Stimulated activated naive CD8-positive, alpha-beta T cell treated with anti-CD3 and anti-CD28 coated beads, Interleukin-15, Interleukin-2, amounts not matched to agents 100 ng/mL and 50 ng/mL, for 24 hours (primary cell): Measurements from ENCODE around the gene CTBP2.

ENCODE experiments used
- H3K27ac Mint-ChIP-seq: one replicate; pipeline ENCODE4 v1.8.0; 2021; ENCODE audit warnings: mild to moderate bottlenecking, mixed read lengths
- H3K27me3 Mint-ChIP-seq: one replicate; pipeline ENCODE4 v1.8.0; 2021; ENCODE audit warnings: mixed read lengths
- H3K36me3 Mint-ChIP-seq: one replicate; pipeline ENCODE4 v1.8.0; 2021; ENCODE audit warnings: low read depth, mixed read lengths
- H3K4me1 Mint-ChIP-seq: one replicate; pipeline ENCODE4 v1.8.0; 2021; ENCODE audit warnings: low read depth, mixed read lengths
- H3K4me3 Mint-ChIP-seq: one replicate; pipeline ENCODE4 v1.8.0; 2021; ENCODE audit warnings: mild to moderate bottlenecking, mixed read lengths
- H3K9me3 Mint-ChIP-seq: one replicate; pipeline ENCODE4 v1.8.0; 2021; ENCODE audit warnings: mixed read lengths

The CTBP2 gene

DNA sequence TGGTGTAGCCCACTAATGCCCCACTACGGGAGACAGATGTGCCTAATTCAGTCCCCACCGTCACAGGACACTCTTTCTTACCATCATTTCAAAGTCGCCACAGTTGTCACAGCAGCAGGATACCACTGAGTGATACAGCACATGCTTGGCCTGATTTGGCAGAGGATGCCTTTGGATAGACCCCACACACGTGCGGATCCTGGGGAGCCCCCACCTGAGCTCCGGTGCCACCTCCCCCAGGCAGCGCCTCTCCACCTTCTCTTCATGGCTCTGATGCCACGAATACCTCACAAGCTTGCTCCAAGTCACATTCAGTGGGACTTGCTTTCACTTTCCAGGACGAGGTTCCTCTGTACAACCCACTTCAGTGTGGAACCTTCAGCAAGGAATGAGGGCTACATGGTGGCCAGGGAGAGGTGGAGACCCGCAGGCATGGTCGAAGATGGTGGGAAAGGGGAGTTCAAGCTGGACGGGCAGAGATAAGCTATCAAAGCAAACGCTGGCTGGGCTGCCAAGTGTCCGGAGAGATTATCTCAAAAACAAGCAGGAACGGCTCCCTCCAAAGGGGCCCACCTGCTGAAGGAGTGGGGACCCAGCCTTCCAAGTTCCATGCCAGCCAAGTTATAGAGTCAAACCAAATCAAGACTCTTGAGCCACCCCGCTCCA lies 111.0 kb downstream of the CTBP2 start:
- H3K36me3 Mint-ChIP-seq = no peaks in the 10 kb centered on the region
- H3K4me3 Mint-ChIP-seq = no peak overlapping the region
- H3K9me3 Mint-ChIP-seq = no peaks in the 10 kb centered on the region
- no peak overlapping the region for H3K27ac Mint-ChIP-seq
- H3K27me3 Mint-ChIP-seq = peaks cover 35% of the 10 kb centered on the region
- H3K4me1 Mint-ChIP-seq = peaks cover 5% of the 10 kb centered on the region

DNA sequence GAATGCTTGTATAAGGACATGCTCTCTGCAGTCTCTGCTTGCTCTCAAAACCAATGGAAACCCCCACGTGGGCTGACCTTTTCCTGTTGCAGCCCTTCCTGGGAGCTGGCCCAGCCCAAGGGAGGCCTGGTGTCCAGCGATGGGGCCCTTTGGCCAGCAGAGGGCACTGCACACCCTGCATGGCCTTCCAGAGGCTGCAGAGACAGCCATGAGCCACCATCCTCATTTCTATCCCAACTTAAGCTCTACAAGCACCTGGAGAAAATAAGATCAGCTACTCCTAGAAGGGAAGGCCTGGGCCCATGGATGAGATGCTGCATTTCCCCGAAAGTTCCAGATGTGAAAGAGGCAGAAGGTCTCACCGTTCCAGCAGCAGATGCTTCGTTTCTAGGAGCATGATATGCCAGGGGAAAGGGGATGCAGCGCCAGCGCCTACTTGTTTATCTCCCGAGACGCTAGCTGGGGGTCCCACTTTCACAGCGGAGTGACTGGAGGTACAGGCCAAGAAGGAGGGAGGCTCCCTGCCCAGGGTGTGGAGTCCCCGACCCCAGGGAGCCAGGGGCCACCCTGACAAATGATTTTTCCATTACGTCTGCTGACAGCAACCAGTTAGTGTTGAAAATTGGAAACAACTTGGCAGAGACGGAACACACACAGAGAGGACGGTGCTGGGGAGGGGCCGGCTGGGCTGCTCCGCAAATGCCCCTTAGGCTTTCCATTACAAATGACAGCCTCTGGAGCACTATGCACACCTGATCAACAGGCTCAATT lies 112.1 kb downstream of the CTBP2 start:
- no peaks in the 10 kb centered on the region for H3K9me3 Mint-ChIP-seq
- H3K27ac Mint-ChIP-seq = no peak overlapping the region
- H3K4me3 Mint-ChIP-seq = no peak overlapping the region
- no peaks in the 10 kb centered on the region for H3K36me3 Mint-ChIP-seq
- H3K27me3 Mint-ChIP-seq = peaks cover 31% of the 10 kb centered on the region
- peaks cover 5% of the 10 kb centered on the region for H3K4me1 Mint-ChIP-seq

DNA sequence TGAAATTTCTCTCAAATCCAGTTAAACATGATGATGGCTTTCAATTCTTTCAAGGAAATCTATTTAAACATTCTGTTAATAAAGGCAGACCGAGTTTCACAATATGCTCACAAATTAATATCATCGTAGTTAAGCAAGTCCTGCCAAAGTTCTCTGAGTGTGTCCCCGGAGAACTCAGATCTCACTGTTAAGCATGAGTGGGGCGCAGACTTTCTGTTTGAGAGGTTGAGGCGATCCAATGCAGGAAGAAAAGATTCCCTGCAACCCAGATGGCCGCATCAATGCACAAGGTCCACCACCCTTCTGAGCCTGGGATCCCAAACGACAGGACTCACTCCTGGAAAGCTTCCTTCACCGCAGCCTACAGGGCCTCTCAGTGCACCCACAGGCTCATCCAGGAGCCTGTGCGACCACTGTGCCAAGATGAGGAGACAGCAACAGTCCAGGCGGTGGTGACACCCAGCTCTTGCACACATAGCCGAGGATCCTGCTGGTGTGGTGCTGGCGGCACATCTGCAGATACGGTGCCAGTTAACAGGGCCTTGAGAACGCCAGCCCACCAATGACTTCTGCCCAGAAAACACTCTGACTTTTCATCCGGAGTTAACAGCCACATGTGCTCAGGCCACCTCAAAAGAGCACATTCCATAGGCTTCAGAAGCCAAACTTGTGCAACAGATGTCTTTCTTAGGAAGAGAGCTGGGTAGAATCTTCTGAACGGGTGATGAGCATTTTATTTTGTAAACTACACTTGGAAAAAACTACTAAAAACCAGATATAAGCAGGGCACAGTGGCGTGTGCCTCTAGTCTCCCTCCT lies 116.3 kb downstream of the CTBP2 start:
- Mint-ChIP-seq H3K4me3 (no peak overlapping the region), H3K9me3 (no peaks in the 10 kb centered on the region), H3K27me3 (peaks cover 10% of the 10 kb centered on the region), H3K4me1 (peaks cover 5% of the 10 kb centered on the region), H3K27ac (no peak overlapping the region), H3K36me3 (no peaks in the 10 kb centered on the region)

DNA sequence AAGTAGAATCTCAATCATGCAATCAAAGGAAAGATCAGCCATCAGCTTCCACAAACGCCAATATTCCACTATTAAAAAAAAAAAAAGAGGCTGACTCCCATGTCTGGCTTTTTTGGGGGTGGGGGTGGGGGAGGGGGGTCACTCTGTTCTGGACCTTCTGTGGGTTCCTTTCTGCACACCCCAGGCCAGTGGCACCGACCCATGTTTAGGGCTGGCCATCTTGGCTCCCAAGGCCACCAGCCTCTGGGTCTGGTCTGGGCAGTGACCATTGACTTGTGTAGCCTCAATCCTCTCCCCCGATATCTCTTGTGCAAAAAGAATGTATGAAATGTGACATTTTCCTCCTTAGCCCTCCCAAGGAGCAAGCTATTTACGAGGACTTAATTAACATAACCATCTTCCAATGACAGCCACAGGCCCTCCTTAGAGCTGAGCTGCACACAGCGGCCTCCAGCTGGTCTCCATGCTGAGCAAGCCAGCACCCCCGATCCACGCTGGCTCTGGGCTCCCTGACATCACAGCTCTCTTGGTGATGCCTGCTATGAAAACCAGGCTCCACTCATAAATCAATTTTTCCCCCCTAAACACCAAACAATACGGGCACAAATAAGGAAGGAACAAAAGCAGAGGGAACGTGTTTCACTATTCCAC lies 118.4 kb downstream of the CTBP2 start:
- Mint-ChIP-seq H3K4me3 (no peak overlapping the region), H3K4me1 (no peaks in the 10 kb centered on the region), H3K27me3 (no peaks in the 10 kb centered on the region), H3K27ac (no peak overlapping the region), H3K36me3 (no peaks in the 10 kb centered on the region), H3K9me3 (no peaks in the 10 kb centered on the region)

DNA sequence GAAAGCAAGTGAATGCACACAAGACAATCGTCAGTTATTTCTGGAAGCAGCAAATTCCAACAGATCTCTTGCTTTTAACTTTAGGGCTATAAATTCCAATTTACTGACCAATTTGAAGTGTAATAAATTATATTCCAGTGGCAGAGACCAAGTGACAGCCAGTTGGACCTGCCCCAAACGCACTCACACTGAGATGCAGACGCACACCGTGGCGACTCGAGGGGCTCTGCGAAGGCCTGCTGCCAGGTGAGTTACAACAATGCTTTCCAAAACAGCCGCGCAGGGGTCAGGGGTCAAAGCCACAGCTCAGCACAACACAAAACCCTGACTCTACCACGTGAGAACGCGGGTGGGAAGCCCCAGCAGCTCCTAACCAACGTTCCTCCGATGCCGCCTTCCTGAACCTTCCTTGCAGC lies 121.0 kb downstream of the CTBP2 start:
- no peaks in the 10 kb centered on the region for H3K9me3 Mint-ChIP-seq
- no peaks in the 10 kb centered on the region for H3K27me3 Mint-ChIP-seq
- no peak overlapping the region for H3K27ac Mint-ChIP-seq
- no peaks in the 10 kb centered on the region for H3K4me1 Mint-ChIP-seq
- H3K36me3 Mint-ChIP-seq = no peaks in the 10 kb centered on the region
- no peak overlapping the region for H3K4me3 Mint-ChIP-seq

DNA sequence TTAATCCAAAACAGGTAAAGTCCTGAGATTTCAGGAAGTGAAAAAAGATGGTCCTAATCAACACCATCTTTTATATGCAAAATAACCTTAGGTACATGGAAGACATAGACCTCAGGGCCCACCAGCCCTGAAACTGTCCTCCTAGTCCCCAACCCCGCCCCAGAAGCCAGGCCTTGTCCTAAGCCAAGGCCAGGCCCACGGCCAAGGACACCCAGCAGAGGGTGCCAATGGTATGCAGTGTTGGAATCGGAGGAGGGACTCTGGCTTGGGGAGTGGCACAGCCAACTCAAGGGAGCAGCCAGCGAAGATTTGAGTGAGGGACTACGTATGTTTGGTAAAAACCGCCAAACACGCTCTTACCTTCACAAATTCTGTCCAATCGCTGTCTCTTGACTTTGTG lies 121.7 kb downstream of the CTBP2 start:
- Mint-ChIP-seq H3K36me3 (no peaks in the 10 kb centered on the region), H3K4me3 (no peak overlapping the region), H3K4me1 (no peaks in the 10 kb centered on the region), H3K27me3 (no peaks in the 10 kb centered on the region), H3K9me3 (no peaks in the 10 kb centered on the region), H3K27ac (no peak overlapping the region)

DNA sequence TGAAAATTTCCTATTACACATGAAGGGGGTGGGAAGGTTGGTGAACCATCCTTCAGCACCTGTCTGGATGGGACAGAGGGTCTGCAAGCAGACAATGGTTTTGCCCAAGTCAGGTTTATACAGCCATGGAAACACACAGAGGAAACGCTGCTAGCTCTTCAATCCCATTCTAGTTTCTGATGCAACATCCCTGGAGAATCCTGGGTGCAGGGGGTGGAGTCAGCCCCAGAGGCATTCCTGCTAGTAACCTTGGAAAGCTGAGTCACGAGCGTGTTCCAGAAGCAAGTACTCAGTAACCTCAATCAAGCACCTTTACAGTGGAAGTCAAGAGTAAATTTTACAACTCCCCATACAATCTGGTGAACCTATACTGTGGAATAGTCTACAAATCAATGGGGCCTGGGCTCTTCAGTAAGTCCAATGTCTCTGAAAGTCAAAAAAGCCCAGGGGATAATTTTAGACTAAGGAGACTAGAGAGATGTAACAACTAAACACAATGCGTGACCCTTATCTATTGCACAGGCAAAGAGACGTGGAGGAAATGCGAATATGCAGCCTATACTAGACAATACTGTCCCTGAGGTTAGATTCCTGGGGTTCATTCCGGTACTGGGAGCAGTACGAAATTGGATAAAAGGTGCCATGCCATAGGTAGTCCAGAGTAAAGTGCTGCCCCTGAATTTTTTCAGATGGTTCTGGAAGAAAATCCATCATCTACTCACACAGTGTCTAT lies 123.1 kb downstream of the CTBP2 start:
- H3K9me3 Mint-ChIP-seq = no peaks in the 10 kb centered on the region
- H3K4me3 Mint-ChIP-seq = no peak overlapping the region
- H3K4me1 Mint-ChIP-seq = no peaks in the 10 kb centered on the region
- no peaks in the 10 kb centered on the region for H3K27me3 Mint-ChIP-seq
- no peak overlapping the region for H3K27ac Mint-ChIP-seq
- H3K36me3 Mint-ChIP-seq = no peaks in the 10 kb centered on the region

DNA sequence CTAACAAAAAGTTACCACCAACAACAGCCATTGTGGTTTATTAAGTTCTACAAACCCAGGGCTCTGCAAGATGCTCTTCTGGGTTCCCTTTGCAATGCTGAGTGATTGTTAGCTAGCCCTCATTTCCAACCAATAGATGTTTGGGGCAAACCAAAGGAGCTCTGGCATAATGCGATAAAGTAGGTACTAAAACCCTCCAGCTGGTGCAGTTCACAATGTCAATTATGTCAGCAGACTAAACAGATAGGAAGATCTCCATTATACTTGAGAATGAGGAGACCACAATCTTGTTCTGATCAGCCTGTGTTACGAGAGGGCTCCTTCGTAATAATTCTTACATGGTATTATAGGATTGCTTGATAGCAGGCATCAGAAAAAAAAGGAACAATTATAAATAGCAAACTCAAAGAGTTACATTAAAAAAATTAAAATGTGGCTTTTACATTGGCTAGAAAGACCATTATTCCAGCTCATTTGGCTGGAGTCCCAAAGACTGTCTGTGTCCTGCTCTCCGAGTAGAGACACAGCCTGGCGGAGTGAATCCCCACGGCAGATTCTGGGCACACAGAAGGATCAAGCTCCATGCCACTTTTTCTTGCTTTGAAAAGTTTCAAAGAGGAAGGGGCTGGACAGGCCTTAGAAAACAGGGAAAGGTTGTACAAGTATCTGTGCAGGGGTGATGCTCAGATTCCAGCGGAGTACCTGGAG lies 124.6 kb downstream of the CTBP2 start:
- Mint-ChIP-seq H3K36me3 (no peaks in the 10 kb centered on the region), H3K4me3 (no peak overlapping the region), H3K9me3 (no peaks in the 10 kb centered on the region), H3K4me1 (no peaks in the 10 kb centered on the region), H3K27me3 (no peaks in the 10 kb centered on the region), H3K27ac (no peak overlapping the region)

DNA sequence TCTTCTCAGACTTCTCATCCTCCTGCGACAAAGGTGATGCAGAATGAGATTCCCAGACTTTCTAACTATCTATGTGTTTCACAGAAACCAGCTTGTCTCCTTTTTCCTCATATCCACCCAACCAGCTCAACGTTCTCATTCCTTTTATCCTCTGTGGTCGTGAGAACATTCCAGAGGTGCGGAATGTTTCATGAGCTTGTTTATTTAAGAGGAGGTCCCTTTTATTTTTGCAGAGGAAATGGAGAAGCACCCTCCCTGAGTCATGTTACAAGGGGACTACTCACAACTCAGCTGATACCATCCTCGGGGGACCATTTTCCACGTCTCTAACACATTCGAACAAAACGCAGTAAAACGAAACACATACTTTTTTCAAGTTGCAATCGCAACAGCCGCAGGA lies 125.2 kb downstream of the CTBP2 start:
- Mint-ChIP-seq H3K36me3 (no peaks in the 10 kb centered on the region), H3K27ac (no peak overlapping the region), H3K9me3 (no peaks in the 10 kb centered on the region), H3K4me1 (no peaks in the 10 kb centered on the region), H3K4me3 (no peak overlapping the region), H3K27me3 (peaks cover 1% of the 10 kb centered on the region)

DNA sequence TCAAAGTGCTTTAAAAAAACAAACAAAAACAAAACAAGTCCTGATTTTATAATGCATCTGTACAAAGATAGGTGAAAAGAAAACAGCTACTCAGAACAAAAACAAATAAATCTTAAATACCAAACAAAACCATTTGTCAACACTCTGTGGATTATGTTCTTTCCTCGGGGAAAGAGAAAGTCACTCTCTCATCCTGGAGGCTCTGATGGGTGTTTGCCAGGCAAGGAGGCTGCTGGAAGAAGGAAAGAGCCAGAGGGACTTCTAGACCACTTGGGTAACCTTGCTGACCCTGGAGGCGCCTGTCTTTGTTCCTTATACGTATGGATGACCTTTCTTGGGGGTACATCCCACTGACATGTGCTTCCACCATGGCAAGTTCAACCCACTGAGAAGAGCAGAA lies 125.7 kb downstream of the CTBP2 start:
- H3K27ac Mint-ChIP-seq = no peak overlapping the region
- H3K4me1 Mint-ChIP-seq = no peaks in the 10 kb centered on the region
- H3K4me3 Mint-ChIP-seq = no peak overlapping the region
- no peaks in the 10 kb centered on the region for H3K36me3 Mint-ChIP-seq
- H3K27me3 Mint-ChIP-seq = peaks cover 3% of the 10 kb centered on the region
- H3K9me3 Mint-ChIP-seq = no peaks in the 10 kb centered on the region

DNA sequence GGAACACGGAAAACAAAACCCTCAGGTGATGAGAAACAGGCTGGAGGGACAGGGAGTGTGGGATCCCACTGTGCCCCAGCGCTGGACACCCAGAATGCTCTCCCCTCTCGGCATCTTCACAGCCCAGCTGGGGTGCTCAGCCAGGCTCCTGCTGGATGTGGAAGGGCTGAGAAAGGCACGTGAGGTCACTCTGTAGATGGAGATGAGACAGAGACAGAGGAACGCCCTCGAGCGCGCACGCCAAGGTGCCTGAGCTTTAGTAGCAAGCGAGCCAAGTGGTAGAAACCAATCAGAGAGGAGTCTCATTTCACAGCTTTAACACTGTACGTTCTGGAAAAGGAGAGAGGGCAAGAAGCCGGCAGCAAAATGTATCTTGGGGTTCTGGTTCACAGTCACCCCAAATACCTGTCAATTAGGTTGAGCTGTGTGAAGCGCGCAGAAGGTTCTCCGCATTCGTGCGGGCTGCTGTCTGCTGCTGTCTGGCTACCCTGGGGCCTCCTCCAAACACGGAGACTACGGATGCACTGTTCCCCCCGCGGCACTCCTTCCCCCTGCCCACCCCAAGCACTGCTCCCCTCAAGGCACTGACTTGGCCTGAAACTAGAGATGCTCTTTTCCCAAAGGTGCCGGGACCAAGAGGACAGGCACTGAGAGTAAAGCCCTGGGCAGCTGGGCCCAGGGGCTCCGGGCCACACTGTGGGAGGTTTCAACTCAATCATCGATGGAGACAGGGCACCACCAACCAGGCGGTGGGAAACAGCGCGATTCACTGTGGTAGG lies 127.0 kb downstream of the CTBP2 start:
- no peaks in the 10 kb centered on the region for H3K4me1 Mint-ChIP-seq
- no peak overlapping the region for H3K27ac Mint-ChIP-seq
- H3K27me3 Mint-ChIP-seq = peaks cover 3% of the 10 kb centered on the region
- H3K9me3 Mint-ChIP-seq = no peaks in the 10 kb centered on the region
- H3K36me3 Mint-ChIP-seq = no peaks in the 10 kb centered on the region
- no peak overlapping the region for H3K4me3 Mint-ChIP-seq

DNA sequence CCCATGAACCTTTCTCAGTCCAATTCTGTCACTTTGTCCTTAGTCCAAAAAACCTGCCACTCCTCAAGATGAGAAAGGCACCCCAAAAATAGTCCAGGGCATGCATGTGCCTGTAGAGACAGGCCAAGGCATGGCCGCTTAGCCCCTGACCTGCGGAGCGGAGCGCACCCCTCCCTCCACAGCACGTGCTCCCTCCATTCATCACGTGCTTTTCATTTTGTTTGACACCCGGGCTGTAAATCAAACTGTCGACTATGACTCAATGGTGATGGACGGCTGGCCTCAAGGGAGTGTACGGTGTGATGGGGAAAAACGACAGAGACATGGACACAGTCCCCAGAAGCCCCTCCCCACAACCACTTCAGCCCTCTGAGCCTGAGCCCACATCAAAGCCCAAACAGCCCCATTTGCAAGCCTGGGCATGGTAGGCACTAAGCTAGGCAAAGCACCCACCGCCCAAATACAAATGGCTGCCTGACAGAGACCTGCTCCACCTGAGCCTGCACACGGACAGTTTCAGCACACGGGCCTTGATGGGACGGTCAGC lies 127.8 kb downstream of the CTBP2 start:
- Mint-ChIP-seq H3K4me1 (no peaks in the 10 kb centered on the region), H3K27ac (no peak overlapping the region), H3K4me3 (no peak overlapping the region), H3K9me3 (no peaks in the 10 kb centered on the region), H3K36me3 (no peaks in the 10 kb centered on the region), H3K27me3 (peaks cover 3% of the 10 kb centered on the region)

DNA sequence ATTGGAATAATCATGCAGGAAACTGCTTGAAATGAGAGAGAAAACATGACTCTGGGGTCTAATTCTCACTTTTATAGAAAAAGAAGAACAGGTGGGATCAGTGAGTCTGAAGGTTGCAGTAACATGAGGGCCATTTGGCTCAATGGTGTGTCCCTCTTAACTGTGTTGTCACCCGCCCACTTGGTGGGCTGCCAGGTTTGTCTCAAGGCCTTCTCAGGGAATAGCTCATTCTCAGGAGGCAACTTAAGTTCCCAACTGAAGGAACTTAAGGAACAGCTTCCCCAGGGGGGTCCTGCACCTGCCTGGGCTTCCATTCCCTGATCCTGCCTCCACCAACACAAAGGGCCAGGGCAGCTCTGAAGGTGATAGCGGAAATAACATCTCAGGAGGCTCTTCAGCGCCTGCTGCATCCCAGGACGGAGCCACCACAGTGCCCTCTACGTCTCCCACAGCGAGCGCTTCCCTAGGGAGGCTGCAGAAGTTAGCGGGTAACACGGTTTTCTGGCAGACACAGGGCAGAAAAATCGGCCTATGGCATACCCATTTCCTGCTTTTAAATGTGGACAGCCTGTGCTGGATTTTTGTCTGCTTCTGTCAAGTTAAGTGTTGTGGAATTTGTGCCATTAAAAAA lies 129.7 kb downstream of the CTBP2 start:
- no peak overlapping the region for H3K4me3 Mint-ChIP-seq
- H3K36me3 Mint-ChIP-seq = no peaks in the 10 kb centered on the region
- no peaks in the 10 kb centered on the region for H3K9me3 Mint-ChIP-seq
- peaks cover 3% of the 10 kb centered on the region for H3K27me3 Mint-ChIP-seq
- no peak overlapping the region for H3K27ac Mint-ChIP-seq
- H3K4me1 Mint-ChIP-seq = no peaks in the 10 kb centered on the region
